Measurements from ENCODE around the gene PATZ1. TPM values are rescaled to one million over a fixed set of nuclear protein-coding genes. Genes with fewer than 3 reads are reported as not detected.
A peak's percentile ranks its signal among the peaks of the same experiment; 100 is the strongest.

Gene PATZ1
- total RNA-seq, 1 experiment from 2014 or later, result 31.3 TPM

- peaks cover 7% of the 10 kb centered on the region for H3K4me1 ChIP-seq (ENCODE audit: insufficient read depth, low read length)
- intact Hi-C loops (cut with micrococcal nuclease), result no loop called here
- no TSS peak for BruUV-seq (replicated peaks)
- no peaks in the 10 kb centered on the region for H3F3A ChIP-seq (ENCODE audit: low read length, unreplicated experiment)
- ChIA-PET POLR2A (ENCODE audit: unreplicated experiment) (no interaction called here), CTCF (interaction anchor here (0.6 kb wide), 1 partner anchor 25 kb away, joined by 3 read pairs; no protein-coding TSS in a partner anchor)
- ATAC-seq (peak; percentile 73), DNase-seq (peak; percentile 51)
- H3K4me3 ChIP-seq (ENCODE audit: low read length), result no peak overlapping the region
- no peaks in the 10 kb centered on the region for H3K27me3 ChIP-seq (ENCODE audit: low read length)
- no peak overlapping the region for H3K9ac ChIP-seq (ENCODE audit: low read length)
- no peak overlapping the region for H3K4me2 ChIP-seq (ENCODE audit: low read length)
- no peaks in the 10 kb centered on the region for H3K9me2 ChIP-seq (replicated peaks; ENCODE audit: low read length)
- TF ChIP-seq EZH2phosphoT487 (IDR thresholded peaks at IDR 0.05; ENCODE audit: borderline replicate concordance, low read length), result no peak
- TF ChIP-seq EZH2 (IDR thresholded peaks at IDR 0.05; ENCODE audit: low read length, unreplicated experiment), result no peak
- TF ChIP-seq CTCF (conservative IDR thresholded peaks at IDR 0.05; ENCODE audit: low read depth, low read length), result no peak
- H3K27ac ChIP-seq (ENCODE audit: low read length), result no peak overlapping the region
- H3K36me3 ChIP-seq (ENCODE audit: low read depth, low read length), result peaks cover 25% of the 10 kb centered on the region
- H4K20me1 ChIP-seq (ENCODE audit: low read length), result peaks cover 4% of the 10 kb centered on the region; the same call in 1 of the 2 replicates
- H2AFZ ChIP-seq (ENCODE audit: low read length), result no peak overlapping the region
- no peaks in the 10 kb centered on the region for H3K9me3 ChIP-seq (ENCODE audit: low read length)
- H3K79me2 ChIP-seq (ENCODE audit: low read length), result peaks cover 25% of the 10 kb centered on the region
Measured at GRCh38 chr22:31337178-31337577, 9.0 kb downstream of the PATZ1 start.

GRCh38 chr22:31334329-31334728, 11.8 kb downstream of the PATZ1 start:
- Histone ChIP-seq H3F3A (ENCODE audit: low read length, unreplicated experiment) (no peaks in the 10 kb centered on the region), H4K20me1 (ENCODE audit: low read length) (no peaks in the 10 kb centered on the region), H3K9ac (ENCODE audit: low read length) (no peak overlapping the region), H3K4me3 (ENCODE audit: low read length) (no peak overlapping the region), H3K9me2 (replicated peaks; ENCODE audit: low read length) (no peaks in the 10 kb centered on the region), H3K9me3 (ENCODE audit: low read length) (no peaks in the 10 kb centered on the region), H3K27me3 (ENCODE audit: low read length) (no peaks in the 10 kb centered on the region), H3K79me2 (ENCODE audit: low read length) (no peaks in the 10 kb centered on the region), H2AFZ (ENCODE audit: low read length) (no peak overlapping the region), H3K4me1 (ENCODE audit: insufficient read depth, low read length) (peaks cover 7% of the 10 kb centered on the region), H3K27ac (ENCODE audit: low read length) (no peak overlapping the region), H3K4me2 (ENCODE audit: low read length) (no peak overlapping the region), H3K36me3 (ENCODE audit: low read depth, low read length) (peaks cover 26% of the 10 kb centered on the region; the same call in 1 of the 2 replicates)
- BruUV-seq (replicated peaks), result no TSS peak
- POLR2A ChIA-PET (ENCODE audit: unreplicated experiment), result no interaction called here
- CTCF ChIA-PET, result no interaction called here
- DNase-seq (no peak), ATAC-seq (no peak)
- intact Hi-C loops (cut with micrococcal nuclease), result no loop called here
- TF ChIP-seq CTCF (conservative IDR thresholded peaks at IDR 0.05; ENCODE audit: low read depth, low read length) (no peak), EZH2 (IDR thresholded peaks at IDR 0.05; ENCODE audit: low read length, unreplicated experiment) (no peak), EZH2phosphoT487 (IDR thresholded peaks at IDR 0.05; ENCODE audit: borderline replicate concordance, low read length) (no peak)

- H3K79me2 ChIP-seq (ENCODE audit: low read length), result no peaks in the 10 kb centered on the region
- H3K27ac ChIP-seq (ENCODE audit: low read length), result no peak overlapping the region
- no peak overlapping the region for H3K4me3 ChIP-seq (ENCODE audit: low read length)
- ChIA-PET CTCF (no interaction called here), POLR2A (ENCODE audit: unreplicated experiment) (no interaction called here)
- BruUV-seq (replicated peaks), result no TSS peak
- H3F3A ChIP-seq (ENCODE audit: low read length, unreplicated experiment), result no peaks in the 10 kb centered on the region
- TF ChIP-seq CTCF (conservative IDR thresholded peaks at IDR 0.05; ENCODE audit: low read depth, low read length) (no peak), EZH2phosphoT487 (IDR thresholded peaks at IDR 0.05; ENCODE audit: borderline replicate concordance, low read length) (no peak), EZH2 (IDR thresholded peaks at IDR 0.05; ENCODE audit: low read length, unreplicated experiment) (no peak)
- DNase-seq (no peak), ATAC-seq (no peak)
- no peak overlapping the region for H2AFZ ChIP-seq (ENCODE audit: low read length)
- H3K4me2 ChIP-seq (ENCODE audit: low read length), result no peak overlapping the region
- H3K9me3 ChIP-seq (ENCODE audit: low read length), result no peaks in the 10 kb centered on the region
- H3K36me3 ChIP-seq (ENCODE audit: low read depth, low read length), result peaks cover 26% of the 10 kb centered on the region; the same call in 1 of the 2 replicates
- no peaks in the 10 kb centered on the region for H4K20me1 ChIP-seq (ENCODE audit: low read length)
- H3K4me1 ChIP-seq (ENCODE audit: insufficient read depth, low read length), result peaks cover 7% of the 10 kb centered on the region
- H3K9ac ChIP-seq (ENCODE audit: low read length), result no peak overlapping the region
- H3K9me2 ChIP-seq (replicated peaks; ENCODE audit: low read length), result no peaks in the 10 kb centered on the region
- intact Hi-C loops (cut with micrococcal nuclease), result no loop called here
- H3K27me3 ChIP-seq (ENCODE audit: low read length), result no peaks in the 10 kb centered on the region
Measured at GRCh38 chr22:31333641-31334040, 12.5 kb downstream of the PATZ1 start.

All from PC-3 (cell line).